HEK293 (cell line): Measurements from ENCODE around the gene CDCA3.

Experiments used
- EGR2 ChIP-seq: fragments of 450-650 bp; formaldehyde crosslinking; IDR thresholded peaks from 2 replicates; pipeline ENCODE4 v1.5.1; 2016; ENCODE audit warnings: low read depth, missing biosample characterization, missing genetic modification characterization
- GFI1B ChIP-seq: fragments of 450-650 bp; formaldehyde crosslinking; IDR thresholded peaks from 2 replicates; pipeline ENCODE4 v1.5.1; 2016; ENCODE audit warnings: missing biosample characterization, missing genetic modification characterization
- KLF10 ChIP-seq: fragments of 450-650 bp; IDR thresholded peaks from 2 replicates; pipeline ENCODE4 v1.5.1; 2018; ENCODE audit warnings: missing biosample characterization, mild to moderate bottlenecking, missing genetic modification characterization
- KLF9 ChIP-seq: fragments of 450-650 bp; formaldehyde crosslinking; IDR thresholded peaks from 2 replicates; pipeline ENCODE4 v1.5.1; 2016; ENCODE audit warnings: missing biosample characterization, missing genetic modification characterization, low read depth
- PATZ1 ChIP-seq: fragments of 450-650 bp; formaldehyde crosslinking; IDR thresholded peaks from 2 replicates; pipeline ENCODE4 v1.5.1; 2016; ENCODE audit warnings: missing biosample characterization, missing genetic modification characterization
- PBX3 ChIP-seq: sonication (generic); formaldehyde crosslinking; IDR thresholded peaks from 2 replicates; pipeline ENCODE4 v1.8.1; 2022; ENCODE audit warnings: mild to moderate bottlenecking, moderate library complexity, missing genetic modification reagents
- RBAK ChIP-seq: fragments of 450-650 bp; formaldehyde crosslinking; IDR thresholded peaks from 2 replicates; pipeline ENCODE4 v1.5.1; 2016; ENCODE audit warnings: missing biosample characterization, missing genetic modification characterization
- SP7 ChIP-seq: fragments of 450-650 bp; formaldehyde crosslinking; IDR thresholded peaks from 2 replicates; pipeline ENCODE4 v1.5.1; 2016; ENCODE audit warnings: missing biosample characterization, missing genetic modification characterization
- ZBTB17 ChIP-seq: fragments of 450-650 bp; formaldehyde crosslinking; IDR thresholded peaks from 2 replicates; pipeline ENCODE4 v1.5.1; 2016; ENCODE audit warnings: missing biosample characterization, missing genetic modification characterization
- ZFHX2 ChIP-seq: fragments of 450-650 bp; formaldehyde crosslinking; conservative IDR thresholded peaks from 2 replicates; pipeline ENCODE4 v1.5.1; 2016; ENCODE audit warnings: missing biosample characterization, missing genetic modification characterization
- ZFP69B ChIP-seq: fragments of 450-650 bp; formaldehyde crosslinking; IDR thresholded peaks from 2 replicates; pipeline ENCODE4 v1.5.1; 2016; ENCODE audit warnings: missing biosample characterization, missing genetic modification characterization
- ZNF18 ChIP-seq: fragments of 450-650 bp; formaldehyde crosslinking; IDR thresholded peaks from 2 replicates; pipeline ENCODE4 v1.5.1; 2016; ENCODE audit warnings: missing biosample characterization, missing genetic modification characterization
- ZNF223 ChIP-seq: fragments of 450-650 bp; formaldehyde crosslinking; IDR thresholded peaks from 2 replicates; pipeline ENCODE4 v1.5.1; 2016; ENCODE audit warnings: missing biosample characterization, missing genetic modification characterization
- ZNF302 ChIP-seq: fragments of 450-650 bp; formaldehyde crosslinking; IDR thresholded peaks from 2 replicates; pipeline ENCODE4 v1.5.1; 2016; ENCODE audit warnings: missing biosample characterization, missing genetic modification characterization, low read depth
- ZNF366 ChIP-seq: fragments of 450-650 bp; formaldehyde crosslinking; conservative IDR thresholded peaks from 2 replicates; pipeline ENCODE4 v1.5.1; 2016; ENCODE audit warnings: missing biosample characterization, missing genetic modification characterization
- ZNF561 ChIP-seq: fragments of 450-650 bp; IDR thresholded peaks from 2 replicates; pipeline ENCODE4 v1.5.1; 2018; ENCODE audit warnings: missing biosample characterization, missing genetic modification characterization, borderline replicate concordance
- ZNF624 ChIP-seq: fragments of 450-650 bp; formaldehyde crosslinking; IDR thresholded peaks from 2 replicates; pipeline ENCODE4 v1.5.1; 2017; ENCODE audit warnings: missing biosample characterization, missing genetic modification characterization
- ZNF670 ChIP-seq: fragments of 450-650 bp; formaldehyde crosslinking; IDR thresholded peaks from 2 replicates; pipeline ENCODE4 v1.5.1; 2016; ENCODE audit warnings: missing biosample characterization, missing genetic modification characterization, low read depth
- ZNF677 ChIP-seq: fragments of 450-650 bp; IDR thresholded peaks from 2 replicates; pipeline ENCODE4 v1.5.0; 2018; ENCODE audit warnings: missing biosample characterization, mild to moderate bottlenecking, missing genetic modification characterization, moderate library complexity
- ZNF776 ChIP-seq: fragments of 450-650 bp; formaldehyde crosslinking; IDR thresholded peaks from 2 replicates; pipeline ENCODE4 v1.5.0; 2017; ENCODE audit warnings: missing biosample characterization, missing genetic modification characterization, borderline replicate concordance
- TF ChIP-seq, protein P1 (sequence below): fragments of 450-650 bp; formaldehyde crosslinking; IDR thresholded peaks from 2 replicates; pipeline ENCODE4 v1.5.1; 2016; ENCODE audit warnings: missing biosample characterization, missing genetic modification characterization
- TF ChIP-seq, protein P2 (sequence below): fragments of 450-650 bp; formaldehyde crosslinking; IDR thresholded peaks from 2 replicates; pipeline ENCODE4 v1.5.1; 2016; ENCODE audit warnings: missing biosample characterization, missing genetic modification characterization
- TF ChIP-seq, protein P3 (sequence below): fragments of 450-650 bp; formaldehyde crosslinking; IDR thresholded peaks from 2 replicates; pipeline ENCODE4 v1.5.1; 2016; ENCODE audit warnings: missing biosample characterization, missing genetic modification characterization

The CDCA3 gene

DNA sequence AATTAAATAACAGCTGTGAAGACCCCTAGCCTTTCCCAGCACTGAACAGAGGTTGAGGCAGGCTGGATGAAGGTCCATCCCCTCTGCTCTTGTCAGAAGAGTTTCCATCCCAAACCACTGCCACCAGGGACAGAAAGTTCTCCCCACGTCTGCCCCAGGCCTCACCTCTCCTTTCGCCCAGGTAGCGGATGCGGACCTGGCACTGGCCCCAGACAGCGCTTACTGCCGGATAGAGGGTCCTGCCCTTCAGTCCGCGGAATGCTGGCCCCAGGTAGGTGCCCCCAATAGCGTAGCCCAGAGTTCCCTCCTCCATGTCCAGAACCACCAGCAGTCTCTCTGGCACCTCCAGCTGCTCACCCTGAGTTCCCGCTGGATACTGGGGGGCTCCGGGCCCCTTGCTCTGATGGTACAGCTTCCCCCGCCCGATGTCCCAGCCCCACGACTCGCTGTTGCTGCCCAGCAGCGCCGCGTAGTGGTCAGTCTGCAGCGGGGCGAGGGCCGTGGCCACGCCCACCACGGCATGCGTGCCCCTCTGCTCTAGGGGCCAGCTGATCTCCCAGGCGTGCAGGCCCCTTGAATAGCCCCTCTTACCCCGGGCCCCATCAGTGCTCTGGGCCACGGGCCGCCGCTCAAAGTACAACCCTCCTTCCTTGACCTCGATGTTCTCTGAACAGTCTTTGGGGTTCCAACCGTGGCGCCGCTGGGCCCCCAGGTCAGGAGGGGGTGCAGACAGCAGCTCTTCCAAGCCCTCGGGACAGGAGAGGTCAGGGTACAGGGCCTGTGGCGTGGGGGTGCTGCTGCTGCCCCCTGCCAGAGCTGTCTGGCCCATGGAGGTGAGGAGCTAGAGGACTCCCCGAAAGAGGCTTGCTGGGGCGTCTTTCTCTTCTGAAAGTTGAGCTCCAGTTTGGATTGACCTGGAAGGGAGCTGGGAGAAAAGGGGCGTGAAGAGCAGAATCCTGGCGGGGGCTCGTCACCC, 21.3 kb upstream of the CDCA3 start (continued):
- TF ChIP-seq ZBTB17 (tag by site-specific recombination) (no peak; the same call in 1 of the 2 replicates), SP7 (tag by site-specific recombination) (peak; percentile 50), ZNF677 (no peak), RBAK (tag by site-specific recombination) (no peak), ZFHX2 (peak; percentile 39), PATZ1 (tag by site-specific recombination) (peak; percentile 99), ZFP69B (tag by site-specific recombination) (peak; percentile 47; the same call in 1 of the 2 replicates), KLF9 (tag by site-specific recombination) (peak; percentile 99), PBX3 (CRISPR knock-in tag) (0 out of 2 replicates have a peak, but pooled peaks have one; percentile 58), ZNF624 (tag by site-specific recombination) (no peak), ZNF776 (tag by site-specific recombination) (no peak), ZNF18 (tag by site-specific recombination) (no peak), ZNF223 (tag by site-specific recombination) (no peak), GFI1B (no peak), ZNF561 (tag by site-specific recombination) (peak; percentile 57), ZNF670 (no peak), KLF10 (tag by site-specific recombination) (peak; percentile 62; the same call in 1 of the 2 replicates), EGR2 (peak; percentile 25; the same call in 1 of the 2 replicates), ZNF302 (tag by site-specific recombination) (no peak), ZNF366 (peak; percentile 38; the same call in 1 of the 2 replicates)
- TF ChIP-seq, protein P1, sequence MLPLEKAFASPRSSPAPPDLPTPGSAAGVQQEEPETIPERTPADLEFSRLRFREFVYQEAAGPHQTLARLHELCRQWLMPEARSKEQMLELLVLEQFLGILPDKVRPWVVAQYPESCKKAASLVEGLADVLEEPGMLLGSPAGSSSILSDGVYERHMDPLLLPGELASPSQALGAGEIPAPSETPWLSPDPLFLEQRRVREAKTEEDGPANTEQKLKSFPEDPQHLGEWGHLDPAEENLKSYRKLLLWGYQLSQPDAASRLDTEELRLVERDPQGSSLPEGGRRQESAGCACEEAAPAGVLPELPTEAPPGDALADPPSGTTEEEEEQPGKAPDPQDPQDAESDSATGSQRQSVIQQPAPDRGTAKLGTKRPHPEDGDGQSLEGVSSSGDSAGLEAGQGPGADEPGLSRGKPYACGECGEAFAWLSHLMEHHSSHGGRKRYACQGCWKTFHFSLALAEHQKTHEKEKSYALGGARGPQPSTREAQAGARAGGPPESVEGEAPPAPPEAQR (tag by site-specific recombination) = no peak
- TF ChIP-seq, protein P2, sequence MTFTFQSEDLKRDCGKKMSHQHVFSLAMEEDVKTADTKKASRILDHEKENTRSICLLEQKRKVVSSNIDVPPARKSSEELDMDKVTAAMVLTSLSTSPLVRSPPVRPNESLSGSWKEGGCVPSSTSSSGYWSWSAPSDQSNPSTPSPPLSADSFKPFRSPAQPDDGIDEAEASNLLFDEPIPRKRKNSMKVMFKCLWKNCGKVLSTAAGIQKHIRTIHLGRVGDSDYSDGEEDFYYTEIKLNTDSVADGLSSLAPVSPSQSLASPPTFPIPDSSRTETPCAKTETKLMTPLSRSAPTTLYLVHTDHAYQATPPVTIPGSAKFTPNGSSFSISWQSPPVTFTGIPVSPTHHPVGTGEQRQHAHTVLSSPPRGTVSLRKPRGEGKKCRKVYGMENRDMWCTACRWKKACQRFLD (tag by site-specific recombination) = no peak
- TF ChIP-seq, protein P3, sequence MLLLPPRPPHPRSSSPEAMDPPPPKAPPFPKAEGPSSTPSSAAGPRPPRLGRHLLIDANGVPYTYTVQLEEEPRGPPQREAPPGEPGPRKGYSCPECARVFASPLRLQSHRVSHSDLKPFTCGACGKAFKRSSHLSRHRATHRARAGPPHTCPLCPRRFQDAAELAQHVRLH (tag by site-specific recombination) = no peak
